Neutrophil (primary cell): ENCODE measurements around the gene ABCB1.

Experiments used
- H3K27ac ChIP-seq: fragments of 200-600 bp; sonication (generic); 2 replicates; pipeline ENCODE4 v1.5.1; 2016; ENCODE audit warnings: mild to moderate bottlenecking, moderate library complexity
- H3K27me3 ChIP-seq: fragments of 200-600 bp; sonication (generic); 2 replicates; pipeline ENCODE4 v1.6.0; 2016; ENCODE audit warnings: mild to moderate bottlenecking
- H3K36me3 ChIP-seq: fragments of 200-600 bp; sonication (generic); 2 replicates; pipeline ENCODE4 v1.5.1; 2017
- H3K4me1 ChIP-seq, 2 experiments: fragments of 200-600 bp in 1 of 2; sonication (generic) in 1 of 2; 1 replicate in 1 of 2; 2 replicates in 1 of 2; pipeline versions ENCODE4 v1.5.1 to v1.6.1; 2013 to 2016; ENCODE audit warnings: low read depth in 1 of 2, low read length in 1 of 2, mild to moderate bottlenecking in 1 of 2, moderate library complexity in 1 of 2; ENCODE audit not compliant: control insufficient read depth in 1 of 2, insufficient read depth in 1 of 2
- H3K4me3 ChIP-seq, 2 experiments: fragments of 200-600 bp in 1 of 2; sonication (generic) in 1 of 2; 1 replicate in 1 of 2; 2 replicates in 1 of 2; pipeline ENCODE4 v1.5.1; 2013 to 2016; ENCODE audit warnings: low read depth in 1 of 2, low read length in 1 of 2, mild to moderate bottlenecking in 1 of 2, moderate library complexity in 1 of 2
- H3K9me3 ChIP-seq: fragments of 200-600 bp; sonication (generic); 2 replicates; pipeline ENCODE4 v1.5.1; 2016
- CTCF ChIP-seq: fragments of 200-600 bp; sonication (generic); IDR thresholded peaks from 2 replicates; pipeline ENCODE4 v1.5.1; 2016; ENCODE audit warnings: antibody characterized with exemption

The ABCB1 gene

GRCh38 chr7:87459941-87460340 is 140.7 kb downstream of the ABCB1 start:
- TF ChIP-seq CTCF, result no peak
- Histone ChIP-seq H3K27me3 (no peaks in the 10 kb centered on the region), H3K9me3 (no peaks in the 10 kb centered on the region)

GRCh38 chr7:87458148-87458547 is 142.5 kb downstream of the ABCB1 start:
- TF ChIP-seq CTCF, result no peak
- no peak overlapping the region for H3K4me3 ChIP-seq
- no peaks in the 10 kb centered on the region for H3K4me1 ChIP-seq
- no peaks in the 10 kb centered on the region for H3K36me3 ChIP-seq
- H3K27me3 ChIP-seq, result no peaks in the 10 kb centered on the region
- H3K9me3 ChIP-seq, result no peaks in the 10 kb centered on the region
- no peak overlapping the region for H3K27ac ChIP-seq

More at GRCh38 chr7:87459941-87460340, 140.7 kb downstream of the ABCB1 start:
- Histone ChIP-seq H3K4me1 (no peaks in the 10 kb centered on the region), H3K36me3 (no peaks in the 10 kb centered on the region), H3K27ac (no peak overlapping the region), H3K4me3 (no peak overlapping the region)

GRCh38 chr7:87456247-87456646 is 144.4 kb downstream of the ABCB1 start:
- Histone ChIP-seq H3K36me3 (no peaks in the 10 kb centered on the region), H3K27ac (no peak overlapping the region), H3K9me3 (no peaks in the 10 kb centered on the region), H3K27me3 (no peaks in the 10 kb centered on the region), H3K4me1 (no peaks in the 10 kb centered on the region), H3K4me3 (no peak overlapping the region)
- no peak for TF ChIP-seq CTCF
